SK-MEL-5 (cell line): Measurements from ENCODE around the gene RFX8. TPM values are rescaled to one million over a fixed set of nuclear protein-coding genes. Genes with fewer than 3 reads are reported as not detected.

ENCODE experiments used
- DNase-seq: peaks from one replicate; pipeline ENCODE4 v3.0.0-alpha.2; 2016; ENCODE audit warnings: low read depth, low spot score
- in situ Hi-C: cut with HindIII; loops from 2 replicates; pipeline ENCODE4 v1.10.0; 2016; ENCODE audit warnings: low sequenced_read_pairs, high pct_unique_total_duplicates, low pct_unique_long_range_greater_than_20kb
- total RNA-seq: library from RNA; depleted of rRNA; stranded (reverse); fragments of >200 nt; shearing (Covaris generic); gene quantifications from 2 replicates; pipeline ENCODE4 v1.2.3, GENCODE V29; 2014

Gene RFX8
- total RNA-seq, 1 experiment from 2014 or later = not detected

DNA sequence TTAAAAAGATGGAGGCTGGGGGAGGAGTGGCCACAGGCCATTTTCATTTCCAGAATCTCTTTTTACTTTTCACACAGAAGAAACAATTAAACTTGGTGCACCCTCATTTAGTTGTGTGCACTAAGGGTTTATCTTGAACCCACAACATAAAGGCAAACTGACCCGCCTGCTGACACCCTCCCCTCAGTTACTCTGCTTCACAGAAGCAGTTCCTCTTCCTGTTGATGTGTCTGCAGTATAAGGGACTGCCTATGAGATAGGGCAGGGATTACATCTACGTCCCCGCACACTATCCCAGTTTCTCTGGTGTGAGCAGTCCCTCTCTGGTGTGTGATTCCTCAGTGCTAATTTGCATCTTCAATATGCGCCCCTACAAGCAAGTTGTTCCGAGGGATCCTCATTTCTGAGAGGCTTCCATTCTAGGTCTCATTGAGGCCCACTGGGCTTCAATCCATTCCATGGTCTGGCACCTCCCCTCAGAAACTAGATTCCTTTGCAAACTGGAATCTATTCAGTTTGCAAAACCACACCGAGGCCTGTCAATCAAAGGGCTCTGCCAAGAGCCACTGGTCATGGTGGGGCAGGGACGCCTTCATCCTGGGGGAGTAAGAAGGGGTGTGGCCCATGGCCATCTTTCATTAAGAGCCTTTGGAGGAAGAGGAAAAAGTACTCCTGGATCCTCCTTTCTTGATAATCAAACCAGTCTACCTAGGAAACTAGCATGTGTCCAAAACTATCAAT lies 99.9 kb downstream of the RFX8 start:
- no peak for DNase-seq
- in situ Hi-C loops = no loop called here

- in situ Hi-C loops = no loop called here
- DNase-seq = no peak
Measured at GRCh38 chr2:101372792-101373191, 102.1 kb downstream of the RFX8 start.

- in situ Hi-C loops = no loop called here
- DNase-seq = no peak
Measured at GRCh38 chr2:101371636-101372035, 103.3 kb downstream of the RFX8 start.

DNA sequence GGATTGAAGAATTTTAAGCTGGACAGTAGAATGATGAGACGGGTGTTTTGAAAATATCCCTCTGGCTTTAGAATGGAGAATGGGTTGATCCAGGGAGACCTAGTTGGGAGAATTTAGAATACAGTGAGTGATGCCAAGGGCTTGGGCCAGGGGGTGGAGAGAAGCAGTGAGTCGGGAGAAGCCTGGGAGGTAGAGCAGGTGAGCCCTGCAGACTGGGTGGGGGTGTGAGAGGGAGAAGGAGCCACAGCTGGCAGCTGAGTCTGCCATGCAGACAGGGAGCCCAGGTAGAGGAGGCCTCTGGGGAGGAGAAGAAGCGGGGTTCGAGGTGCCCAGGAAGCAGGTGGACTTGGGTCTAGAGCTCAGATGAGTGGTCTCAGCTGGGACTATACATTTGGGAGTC lies 105.8 kb downstream of the RFX8 start:
- in situ Hi-C loops = no loop called here
- DNase-seq = no peak

DNA sequence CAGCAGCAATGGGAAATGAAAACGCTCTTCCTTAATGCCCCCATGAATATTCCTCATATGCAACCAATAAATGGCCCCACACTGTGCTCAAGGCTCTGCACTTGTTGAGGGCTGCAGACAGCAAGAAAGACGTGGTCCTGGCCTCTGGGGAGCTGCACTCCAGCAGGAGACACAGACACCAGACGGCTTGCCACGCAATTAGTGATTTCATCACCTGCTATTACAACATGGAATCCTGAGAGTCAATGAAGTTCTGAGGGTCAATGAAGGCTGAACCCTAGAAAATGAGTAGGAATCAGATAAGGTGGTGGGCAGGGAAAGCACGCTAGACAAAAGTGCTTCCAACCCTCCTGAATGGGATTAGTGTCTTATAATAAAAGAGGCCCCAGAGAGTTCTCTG lies 106.5 kb downstream of the RFX8 start:
- DNase-seq = no peak
- in situ Hi-C loops = no loop called here

- DNase-seq = no peak
- in situ Hi-C loops = no loop called here
Measured at GRCh38 chr2:101367508-101367907, 107.4 kb downstream of the RFX8 start.

- in situ Hi-C loops = no loop called here
- DNase-seq = no peak
Measured at GRCh38 chr2:101364878-101365277, 110.0 kb downstream of the RFX8 start.

DNA sequence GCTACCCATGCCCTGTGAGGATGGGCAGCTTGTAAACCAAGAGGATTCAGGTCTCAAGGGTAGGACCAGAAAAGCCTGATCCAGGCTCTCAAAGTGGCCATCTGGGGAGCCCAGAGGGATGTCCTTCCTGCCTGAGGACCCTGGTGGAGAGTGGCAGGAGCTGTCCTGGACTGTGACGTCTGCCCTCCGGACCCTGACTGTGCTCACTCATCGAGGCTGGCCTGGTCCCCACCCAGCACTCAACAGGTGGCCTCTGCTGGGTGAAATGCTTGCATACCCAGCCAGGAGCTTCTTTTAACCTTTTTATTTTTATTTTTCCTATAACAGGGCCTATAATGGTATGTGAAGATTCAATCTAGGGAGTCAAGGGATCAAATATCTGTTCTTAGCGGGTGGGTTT lies 112.1 kb downstream of the RFX8 start:
- in situ Hi-C loops = no loop called here
- DNase-seq = no peak

DNA sequence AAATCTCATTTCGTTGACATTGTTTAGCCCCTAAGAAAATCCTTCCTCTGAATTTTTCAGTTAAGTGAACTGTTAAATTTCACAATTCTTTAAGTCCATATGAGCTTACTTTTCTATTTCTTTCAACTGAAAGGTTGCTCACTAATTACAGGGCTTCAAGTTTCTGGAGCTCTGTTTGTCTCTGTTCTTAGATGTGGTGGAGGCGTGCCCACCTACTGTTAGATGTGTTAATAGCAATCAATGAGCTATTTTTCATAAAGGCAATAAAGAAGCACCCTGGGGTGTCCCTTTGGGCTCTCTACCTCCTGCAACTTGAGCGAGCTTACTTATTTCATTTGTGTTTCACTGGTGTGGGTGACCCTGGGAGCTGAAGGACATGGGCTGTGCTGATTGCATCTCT lies 112.6 kb downstream of the RFX8 start:
- no peak for DNase-seq
- in situ Hi-C loops = no loop called here

GRCh38 chr2:101361522-101361921 lies 113.4 kb downstream of the RFX8 start:
- no peak for DNase-seq
- in situ Hi-C loops = no loop called here

- in situ Hi-C loops = no loop called here
- DNase-seq = peak; percentile 28
Measured at GRCh38 chr2:101361121-101361520, 113.8 kb downstream of the RFX8 start.

GRCh38 chr2:101360232-101360631 lies 114.7 kb downstream of the RFX8 start:
- DNase-seq = no peak
- in situ Hi-C loops = no loop called here

DNA sequence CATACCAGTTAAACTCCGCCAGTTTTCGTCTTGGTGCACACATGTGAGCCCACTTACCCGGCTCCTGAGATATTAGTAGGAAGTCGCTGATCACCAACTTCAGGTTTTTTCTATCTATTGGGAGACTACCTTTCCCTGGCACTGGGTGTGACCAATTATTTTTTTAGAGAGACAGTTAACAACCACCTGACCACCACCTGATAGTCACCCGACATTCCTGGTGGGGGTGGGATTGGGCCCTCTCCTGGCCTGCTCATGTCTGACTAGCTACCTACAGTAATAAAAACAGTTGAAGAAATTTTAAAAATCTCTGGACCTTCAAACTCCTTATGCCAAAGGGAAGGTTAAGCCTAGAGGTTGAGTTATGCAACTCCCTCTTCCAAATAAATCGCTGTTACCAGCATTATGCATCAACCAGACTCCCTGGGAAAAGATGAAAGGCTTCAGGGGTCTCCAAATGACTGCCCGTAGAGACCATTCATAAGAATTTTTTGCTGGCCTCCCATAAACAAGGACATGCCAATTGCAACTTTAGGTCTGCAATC lies 115.4 kb downstream of the RFX8 start:
- DNase-seq = no peak
- in situ Hi-C loops = no loop called here

- no peak for DNase-seq
- in situ Hi-C loops = no loop called here
Measured at GRCh38 chr2:101357376-101357775, 117.5 kb downstream of the RFX8 start.

- in situ Hi-C loops = no loop called here
- DNase-seq = no peak
Measured at GRCh38 chr2:101356521-101356920, 118.4 kb downstream of the RFX8 start.

- in situ Hi-C loops = no loop called here
- DNase-seq = no peak
Measured at GRCh38 chr2:101356055-101356454, 118.9 kb downstream of the RFX8 start.

DNA sequence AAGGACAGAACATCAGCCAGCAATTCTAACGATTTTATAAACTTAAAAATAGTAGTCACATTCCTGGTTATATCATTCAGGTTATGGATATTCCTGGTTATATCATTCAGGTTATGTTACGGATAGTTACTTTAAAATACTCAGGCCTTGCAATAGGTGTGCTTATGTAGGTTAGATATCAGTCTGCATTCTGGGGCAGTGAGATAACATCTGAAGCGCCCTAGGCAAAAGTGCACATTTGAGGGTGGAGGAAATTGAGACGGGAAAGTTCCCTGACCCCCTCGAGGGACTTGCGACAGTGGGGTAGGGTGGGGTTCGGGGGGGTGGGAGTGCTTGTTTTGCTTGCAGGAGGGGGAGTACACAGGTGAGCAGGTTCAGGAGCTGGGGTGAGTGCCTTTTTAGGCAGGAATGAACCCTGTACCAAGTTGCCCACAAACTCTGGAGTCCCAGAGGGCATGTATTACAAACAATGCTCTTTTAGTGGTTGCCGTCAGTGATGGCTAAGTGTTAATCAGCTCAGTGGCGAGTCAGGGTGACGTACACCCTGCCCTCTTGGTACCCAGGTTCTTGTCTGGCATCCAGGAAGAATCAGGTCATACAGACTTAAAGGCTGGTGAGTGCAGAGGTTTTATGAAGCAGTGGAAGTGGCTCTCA lies 119.4 kb downstream of the RFX8 start:
- no peak for DNase-seq
- in situ Hi-C loops = no loop called here

- DNase-seq = no peak
- in situ Hi-C loops = no loop called here
Measured at GRCh38 chr2:101354420-101355311, 120.2 kb downstream of the RFX8 start.
